HG02840 (cell line): ENCODE measurements around the gene SLX4IP.

Experiments
- ATAC-seq: cut with Tn5 transposase; IDR thresholded peaks from one replicate; pipeline ENCODE4 v1.9.1; 2021; ENCODE audit warnings: mild to moderate bottlenecking, moderate library complexity, moderate number of reproducible peaks; ENCODE audit not compliant: unreplicated experiment, low FRiP score

SLX4IP gene

DNA sequence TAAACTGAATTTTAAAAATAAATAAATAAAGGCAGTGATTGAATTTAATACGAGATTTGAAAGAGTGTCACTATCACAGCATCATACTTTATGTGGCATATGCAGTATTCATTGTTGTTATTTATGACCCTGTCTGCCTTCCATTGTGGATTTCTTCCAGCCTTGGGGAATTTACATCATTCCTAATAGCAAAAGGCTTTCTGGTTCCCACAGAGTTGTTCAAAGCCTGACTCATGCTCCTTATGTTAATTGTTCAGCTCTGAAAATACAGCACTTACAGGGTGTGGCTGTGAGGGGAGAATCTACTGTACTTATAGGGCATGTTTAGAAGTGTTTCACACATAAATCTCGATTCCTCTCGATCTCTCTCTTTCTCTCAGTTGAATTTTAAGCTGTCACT is 184.3 kb downstream of the SLX4IP start:
- no peak for ATAC-seq

DNA sequence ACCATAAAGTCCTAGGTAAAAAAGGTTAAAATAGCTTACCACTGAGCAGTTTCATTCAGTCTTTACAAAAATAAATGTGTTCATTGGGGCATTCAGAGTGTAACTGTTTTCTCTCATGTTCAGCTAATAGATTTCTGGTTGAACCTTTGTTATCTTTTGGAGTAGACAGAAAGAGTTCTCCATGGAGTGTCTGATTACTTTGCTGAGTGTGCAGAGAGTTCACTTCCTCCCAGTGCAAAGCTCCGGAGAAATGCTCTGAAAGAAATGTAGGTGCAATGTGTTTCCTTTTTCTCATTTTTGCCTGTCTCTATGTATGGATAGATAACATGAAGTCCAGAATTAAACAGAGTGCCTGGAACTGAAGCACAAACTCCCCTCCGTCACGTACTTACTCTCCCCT is 186.0 kb downstream of the SLX4IP start:
- no peak for ATAC-seq

DNA sequence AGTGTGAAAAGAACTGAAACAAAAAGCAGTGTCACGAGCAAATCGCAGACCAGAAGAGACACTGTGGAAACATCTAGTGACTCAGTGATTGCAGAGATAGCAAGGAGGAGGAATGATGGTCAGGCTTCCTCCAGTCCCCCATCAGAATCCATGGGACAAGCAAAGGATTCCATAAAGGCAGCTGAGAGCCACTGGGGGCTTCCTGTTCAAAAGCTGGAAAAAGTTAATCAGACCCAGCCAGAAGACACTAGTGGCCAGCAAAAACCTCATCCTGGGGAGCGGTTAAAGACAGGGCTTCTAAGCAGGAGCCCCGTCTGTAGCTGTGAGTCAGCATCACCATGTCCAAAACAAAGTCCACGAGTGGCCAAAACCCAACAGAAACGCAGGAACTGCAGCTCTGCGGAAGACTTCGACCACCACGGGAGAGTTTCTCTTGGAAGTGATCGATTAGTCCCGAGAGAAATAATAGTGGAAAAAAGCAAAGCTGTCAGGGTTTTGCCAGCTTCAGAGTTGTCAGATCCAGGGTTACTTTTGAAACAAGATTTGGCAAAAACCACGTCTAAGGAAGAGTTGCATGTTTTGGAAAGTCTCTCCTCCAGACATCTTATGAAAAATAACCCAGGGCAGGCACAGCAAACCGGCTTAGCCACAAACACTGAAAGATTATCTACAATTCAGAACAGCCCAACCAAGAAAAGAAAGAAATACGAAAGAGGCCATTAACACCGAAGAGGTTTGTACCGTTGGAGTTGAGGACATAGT is 187.7 kb downstream of the SLX4IP start:
- ATAC-seq: no peak

DNA sequence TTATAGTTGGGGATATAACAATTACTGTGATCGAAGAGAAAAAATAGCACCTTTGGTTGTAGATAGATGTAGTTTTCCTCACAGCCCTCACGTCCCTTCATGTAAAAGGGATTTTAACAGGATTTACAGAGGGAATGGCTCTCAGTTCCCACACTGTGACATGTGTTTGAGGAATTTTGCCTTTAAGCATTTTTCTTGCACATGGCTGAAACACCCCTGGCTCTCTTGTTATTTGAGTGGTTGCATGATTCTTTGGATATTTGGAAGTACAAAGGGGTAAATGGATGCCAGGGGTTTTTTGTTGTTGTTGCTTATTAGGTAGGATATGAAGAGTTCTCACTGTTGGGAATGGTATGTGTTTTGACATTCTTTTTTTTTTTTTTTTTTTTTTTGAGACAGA is 190.5 kb downstream of the SLX4IP start:
- ATAC-seq: no peak

DNA sequence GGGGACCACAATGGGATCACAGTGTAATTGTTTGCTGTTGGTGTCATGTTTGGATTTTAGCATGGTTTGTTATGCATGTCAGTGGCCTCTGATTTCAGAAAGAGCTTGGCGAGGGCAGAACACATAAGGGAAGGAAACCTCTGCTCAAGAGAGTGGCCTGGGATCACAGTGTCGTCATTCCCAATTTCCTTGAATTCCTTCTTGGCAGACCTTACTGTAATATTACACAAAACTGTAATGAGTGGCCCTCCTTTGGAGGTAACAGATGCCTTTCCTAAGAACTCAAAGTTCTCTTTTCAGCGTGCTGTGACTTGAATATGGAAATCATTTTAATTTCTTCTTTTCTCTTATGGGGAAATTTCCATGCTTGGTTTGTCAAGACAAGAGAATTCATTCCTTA is 191.8 kb downstream of the SLX4IP start:
- no peak for ATAC-seq

DNA sequence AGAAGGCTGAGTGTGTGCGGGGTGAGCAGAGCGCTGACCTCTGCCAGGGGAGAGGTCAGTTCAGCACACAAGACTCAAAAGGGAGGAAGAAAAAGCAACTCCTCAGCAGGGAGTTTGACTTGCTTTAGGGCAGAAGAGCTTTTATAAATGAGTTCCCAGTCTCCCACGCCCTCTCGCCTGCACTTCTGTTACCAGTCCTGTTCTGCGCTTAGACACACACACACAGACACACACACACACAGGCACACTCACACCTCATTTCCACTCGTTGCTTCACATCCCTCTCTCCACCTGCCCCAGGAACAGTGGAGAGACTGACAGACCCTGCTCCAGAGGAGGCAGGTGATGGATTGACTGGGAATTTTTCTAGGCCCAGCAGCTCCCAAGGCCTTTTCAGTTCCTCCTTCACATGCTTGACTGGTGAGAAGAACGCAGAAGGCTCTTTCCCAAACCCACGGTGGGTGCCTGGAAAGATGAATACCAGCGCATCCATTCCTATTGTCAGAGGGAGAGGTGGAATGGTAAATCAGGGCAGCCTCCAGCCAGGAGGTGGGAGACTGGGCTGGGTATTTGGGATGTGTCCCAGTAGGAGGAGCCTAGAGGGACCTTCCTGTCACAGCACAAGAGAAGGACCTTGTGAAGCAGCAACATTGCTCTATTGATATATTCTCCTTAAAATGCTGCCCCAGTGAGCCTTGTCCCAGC is 195.0 kb downstream of the SLX4IP start:
- no peak for ATAC-seq

DNA sequence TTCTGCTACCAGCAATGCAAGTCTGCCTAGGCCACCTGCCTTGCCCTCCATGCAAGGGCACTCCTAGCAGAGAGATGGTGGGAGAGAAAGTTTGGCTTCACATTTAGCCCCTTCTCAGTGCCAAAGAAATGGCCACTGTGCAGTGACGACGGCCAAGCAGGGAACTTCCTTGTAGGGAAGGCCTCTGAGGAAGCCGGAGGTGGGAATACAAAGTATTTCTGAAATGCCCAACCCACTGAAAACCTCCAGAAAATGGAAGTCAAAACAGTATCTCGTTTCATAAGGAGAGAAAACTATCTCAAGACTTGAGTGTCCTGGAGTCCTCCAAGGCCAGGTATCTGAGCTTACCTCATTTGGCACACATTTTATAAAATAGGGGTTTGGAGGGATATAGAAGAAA is 196.0 kb downstream of the SLX4IP start:
- no peak for ATAC-seq

DNA sequence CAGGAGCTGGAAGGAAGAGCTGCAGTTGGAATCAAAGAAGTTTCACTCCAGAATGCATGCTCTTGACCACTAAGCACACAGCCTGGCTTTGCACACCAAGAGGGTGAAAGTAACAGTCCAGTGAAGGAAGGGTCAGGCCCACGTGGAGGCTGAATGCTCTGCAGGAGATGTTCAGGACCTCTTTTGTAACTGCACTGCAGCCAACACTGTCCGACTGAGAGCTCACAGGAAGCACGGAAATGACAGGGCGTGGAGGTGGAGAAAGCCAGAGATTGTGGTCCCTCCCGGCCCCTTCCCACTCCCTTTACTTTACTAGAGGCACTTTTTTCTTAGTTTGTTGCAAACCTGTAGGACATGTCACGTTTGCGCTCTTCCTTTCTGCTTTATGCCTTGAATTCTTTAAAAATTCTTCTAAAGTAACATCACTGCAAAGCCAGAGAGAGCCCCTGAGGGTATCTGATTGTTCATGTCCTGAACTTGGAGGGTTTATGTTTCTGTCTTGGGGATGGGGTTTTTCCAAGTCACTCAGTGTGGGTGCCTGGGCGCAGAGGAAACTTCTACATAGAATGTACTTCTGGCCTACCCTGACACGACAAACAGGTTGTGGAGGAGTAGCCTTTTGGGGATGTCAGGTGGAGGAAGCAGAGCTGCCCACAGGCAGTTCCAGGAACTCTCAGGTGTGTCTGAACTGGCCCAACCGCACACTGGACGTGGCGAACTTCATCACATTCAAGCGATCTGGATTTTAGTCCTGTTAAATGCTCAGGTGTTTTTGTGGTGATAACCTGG is 197.8 kb downstream of the SLX4IP start:
- ATAC-seq: no peak

DNA sequence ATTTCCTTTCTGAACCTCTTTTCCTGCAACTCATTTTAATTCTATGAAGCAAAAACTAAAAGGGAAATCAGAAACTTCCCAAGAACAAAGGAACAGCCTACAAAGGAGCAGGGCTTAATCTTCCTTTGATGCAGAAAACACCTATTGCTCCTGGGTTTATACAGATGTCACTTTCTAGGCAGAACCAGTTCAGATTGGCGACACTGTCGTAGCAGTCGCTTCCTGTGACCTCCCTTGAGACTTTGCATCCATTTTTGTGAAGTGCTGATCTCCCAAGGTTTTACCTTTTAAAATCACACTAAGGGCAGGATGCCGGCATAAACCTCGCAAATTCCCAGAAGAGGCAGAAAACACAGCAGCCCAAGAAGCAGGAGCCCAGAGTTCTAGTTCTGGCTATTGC is 198.6 kb downstream of the SLX4IP start:
- no peak for ATAC-seq

DNA sequence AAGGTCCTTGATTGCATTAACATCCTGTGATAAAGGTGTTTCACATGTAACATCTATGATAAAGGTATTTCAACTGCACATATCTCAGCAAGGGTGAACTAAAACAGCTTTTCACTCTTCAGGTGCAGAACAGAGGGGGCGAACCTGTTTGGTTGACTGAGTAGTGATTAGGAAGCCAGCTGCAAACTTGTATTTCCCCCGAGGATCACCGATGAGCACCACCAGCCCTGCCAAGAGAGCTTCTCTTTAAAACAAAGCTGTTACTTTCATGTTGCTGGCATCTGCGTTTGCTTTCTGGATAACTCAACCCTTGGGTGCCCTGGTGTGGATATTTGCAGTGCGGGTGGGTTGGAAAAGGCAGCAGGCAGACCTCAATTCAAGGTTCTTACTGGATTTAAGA is 199.1 kb downstream of the SLX4IP start:
- ATAC-seq: no peak

DNA sequence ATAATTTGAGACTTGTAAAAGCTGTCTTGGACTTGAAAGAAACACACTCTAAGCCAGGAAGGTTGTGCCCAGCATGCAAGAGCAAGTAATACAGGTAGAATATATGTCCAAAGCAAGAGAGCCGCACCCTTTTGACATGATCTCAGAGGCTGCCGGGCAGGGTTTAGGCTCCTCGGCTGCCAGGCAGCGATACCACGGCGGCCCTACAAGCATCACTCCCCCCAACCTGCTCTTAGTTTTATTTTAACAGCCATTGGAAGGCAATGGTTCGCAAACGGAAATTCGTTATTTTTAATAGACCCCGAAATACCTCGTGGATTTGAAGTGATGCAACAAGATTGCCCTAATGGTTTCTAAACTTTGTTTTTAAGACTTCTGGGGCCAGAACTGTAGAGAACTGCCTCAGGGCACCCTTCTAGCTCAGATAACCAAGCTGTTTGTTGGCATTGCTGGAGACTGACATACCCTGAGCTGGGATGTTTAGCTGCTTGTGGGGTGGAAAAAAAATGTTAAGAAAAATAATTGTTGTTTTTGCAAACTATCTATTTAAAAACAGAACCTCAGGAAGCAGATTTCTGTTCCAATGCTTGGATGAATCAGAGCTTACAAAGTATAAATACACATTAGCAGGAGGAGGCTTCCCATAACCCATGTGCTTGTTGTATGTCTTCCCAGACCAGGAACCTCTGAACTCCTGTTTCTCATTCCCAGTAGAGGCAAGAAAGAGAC is 199.7 kb downstream of the SLX4IP start:
- no peak for ATAC-seq

DNA sequence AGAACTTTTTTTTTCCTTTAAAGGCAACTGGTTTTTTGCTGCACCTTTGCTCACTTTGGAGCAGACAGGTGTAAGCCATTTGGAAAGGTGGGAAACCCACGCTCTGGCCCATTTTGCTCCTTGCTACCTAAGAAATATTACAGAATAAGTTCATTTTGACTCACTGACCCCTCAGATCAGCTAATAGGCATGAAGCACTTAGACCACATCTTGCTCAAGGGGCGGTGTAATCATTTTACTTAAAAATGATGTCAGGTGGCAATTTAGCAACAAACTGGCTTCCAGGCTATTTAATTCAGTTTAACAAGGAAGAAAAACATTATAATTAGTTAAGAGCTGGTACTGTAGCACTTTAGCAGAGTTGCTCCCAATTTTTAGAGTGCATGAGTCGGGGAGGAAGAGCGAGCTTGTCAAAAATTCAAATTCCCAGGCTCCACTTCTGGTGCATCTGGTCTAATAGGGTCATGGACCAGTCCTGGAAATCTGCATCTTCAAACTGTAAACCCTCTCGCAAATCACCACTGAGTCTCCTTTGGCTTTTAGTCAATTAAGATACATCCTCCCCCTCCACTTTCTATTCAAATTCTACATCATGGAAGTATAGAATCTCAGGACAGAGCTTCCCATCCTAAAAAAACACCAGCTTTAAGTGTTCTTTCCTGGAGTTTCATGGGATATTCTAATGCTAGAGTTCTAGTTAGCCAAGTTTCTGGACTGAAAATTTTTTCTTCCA is 200.5 kb downstream of the SLX4IP start:
- no peak for ATAC-seq

DNA sequence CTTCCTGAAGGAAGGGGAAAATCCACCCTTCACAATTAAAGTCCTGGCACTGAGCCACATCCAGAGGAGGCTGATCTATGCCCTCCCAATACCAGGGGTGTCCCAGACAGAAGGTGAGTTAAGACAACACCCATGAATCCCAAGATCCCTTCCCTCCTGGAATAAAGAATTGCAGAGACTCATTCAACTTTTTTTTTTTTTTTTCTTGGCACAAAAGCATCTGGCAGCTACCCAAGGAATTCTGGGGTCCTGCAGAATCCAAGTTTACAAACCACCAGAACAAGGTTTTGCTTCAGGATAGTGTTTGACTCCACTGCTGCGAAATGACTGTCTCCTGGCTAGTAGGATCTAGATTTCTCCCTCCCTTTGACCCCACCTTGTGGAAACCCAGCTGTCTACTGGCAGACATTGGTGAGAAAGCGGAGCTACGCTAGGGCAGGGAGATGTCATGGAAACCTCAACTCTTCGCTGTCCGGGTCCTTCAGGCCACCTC is 201.3 kb downstream of the SLX4IP start:
- no peak for ATAC-seq

DNA sequence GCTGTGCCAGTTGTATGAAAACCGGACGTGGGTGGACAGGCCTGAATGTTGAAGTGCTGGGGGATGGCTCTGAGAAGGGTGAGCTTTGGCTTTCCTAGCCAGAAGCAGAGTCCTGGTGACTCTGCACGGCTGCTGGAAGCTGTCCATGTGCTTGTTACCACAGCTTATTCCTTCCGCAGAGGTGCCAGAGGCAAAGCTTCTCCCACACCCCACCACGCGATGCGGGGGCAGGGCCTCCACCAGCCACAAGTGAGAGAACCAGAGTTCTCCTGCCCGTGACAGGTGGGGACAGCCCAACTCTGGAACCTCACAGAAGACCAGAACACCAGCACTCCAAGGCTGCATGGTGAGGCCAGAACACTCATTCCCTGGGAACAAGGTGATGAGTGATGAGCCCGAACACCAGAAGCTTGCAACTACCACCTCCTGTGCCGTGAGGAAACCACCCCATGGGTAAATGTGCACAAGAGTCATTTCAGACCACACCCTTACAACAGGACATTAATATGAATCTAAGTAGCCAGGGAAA is 202.0 kb downstream of the SLX4IP start:
- no peak for ATAC-seq

DNA sequence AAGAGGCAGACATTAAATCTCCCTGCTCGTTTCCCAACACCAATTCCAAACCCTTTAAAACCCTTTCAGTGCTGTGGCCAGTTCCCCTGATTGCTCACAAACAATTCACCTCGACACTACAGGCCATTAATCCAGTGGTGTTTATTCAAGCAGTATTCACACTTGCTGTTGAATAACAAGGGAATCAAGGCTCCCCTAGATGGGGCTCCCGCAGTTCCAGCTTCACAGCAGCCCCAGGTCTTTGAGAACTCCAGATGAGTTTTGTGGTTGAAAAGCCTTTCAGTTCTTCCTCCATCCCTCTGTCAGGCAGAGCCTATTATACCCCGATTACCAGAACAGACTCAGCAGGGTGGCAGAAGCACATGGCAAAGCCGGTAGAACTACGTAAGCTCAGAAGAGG is 202.5 kb downstream of the SLX4IP start:
- ATAC-seq: no peak

DNA sequence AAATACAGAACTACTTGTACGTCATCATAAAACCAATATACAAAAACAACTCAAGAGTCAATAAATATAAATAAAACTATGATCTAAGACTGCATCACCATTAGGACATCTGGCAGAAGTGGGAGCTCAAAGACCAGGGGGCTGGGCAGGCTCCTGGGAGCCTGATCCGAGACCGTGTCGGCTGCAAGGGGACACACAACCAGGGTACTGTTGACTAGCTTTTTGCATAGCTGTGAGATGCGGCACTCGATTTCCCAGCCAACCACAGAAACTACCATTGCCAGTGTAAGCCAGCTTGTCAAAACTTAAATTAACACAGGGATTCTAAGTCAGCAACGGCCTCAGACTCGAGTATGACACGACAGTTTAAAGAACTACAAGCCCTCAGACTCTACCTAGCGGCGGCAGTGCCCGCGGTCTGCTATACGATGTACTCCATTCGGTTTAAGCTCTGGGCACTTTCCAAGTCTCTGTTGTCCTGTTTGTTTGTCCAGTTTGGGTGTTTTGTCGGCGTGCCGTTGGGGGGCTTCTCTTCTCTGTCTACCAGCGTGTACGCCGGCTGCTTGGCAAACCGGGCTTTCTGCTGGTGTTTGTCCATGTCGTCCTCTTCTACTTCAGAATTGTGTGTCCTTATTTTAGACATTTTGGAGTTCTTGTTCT is 204.1 kb downstream of the SLX4IP start:
- no peak for ATAC-seq

DNA sequence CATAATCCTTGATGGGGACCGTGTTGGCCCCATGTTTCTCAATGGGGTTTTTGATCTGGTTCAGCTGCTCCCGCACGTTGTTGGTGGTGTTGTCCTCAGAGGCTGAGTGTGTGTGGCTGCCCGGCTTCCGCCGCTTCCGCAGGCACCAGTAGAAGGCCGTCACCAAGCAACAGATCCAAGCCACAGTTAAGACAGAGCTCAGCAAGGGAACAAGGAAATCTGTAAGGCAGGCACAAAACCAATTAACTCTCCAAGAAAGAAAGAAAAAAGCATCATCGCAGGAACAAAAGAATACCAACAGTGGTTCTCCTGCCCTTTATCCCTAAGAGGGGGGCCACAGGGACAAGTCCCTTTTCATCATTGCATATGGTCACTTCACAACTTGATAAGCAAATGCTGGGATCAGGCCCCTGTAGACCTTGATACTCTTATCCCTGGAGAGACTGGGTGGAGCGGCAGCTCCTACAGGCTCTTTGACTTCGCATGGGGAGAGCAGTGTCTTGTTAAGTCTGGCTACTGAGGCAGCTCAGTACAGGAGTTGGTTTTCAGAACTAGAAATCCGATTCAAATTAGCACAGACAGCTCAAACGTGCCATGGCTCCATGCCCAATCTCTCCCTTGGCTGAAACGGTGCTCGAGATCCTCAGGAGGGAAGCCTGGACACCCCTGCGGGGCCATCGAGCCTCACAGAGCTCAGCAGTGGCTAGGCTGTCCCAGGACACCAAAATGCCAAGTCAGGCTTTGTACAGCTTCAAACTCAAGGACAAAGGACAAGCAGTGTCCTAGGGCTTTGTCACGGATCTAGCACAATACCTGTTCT is 204.8 kb downstream of the SLX4IP start:
- no peak for ATAC-seq

DNA sequence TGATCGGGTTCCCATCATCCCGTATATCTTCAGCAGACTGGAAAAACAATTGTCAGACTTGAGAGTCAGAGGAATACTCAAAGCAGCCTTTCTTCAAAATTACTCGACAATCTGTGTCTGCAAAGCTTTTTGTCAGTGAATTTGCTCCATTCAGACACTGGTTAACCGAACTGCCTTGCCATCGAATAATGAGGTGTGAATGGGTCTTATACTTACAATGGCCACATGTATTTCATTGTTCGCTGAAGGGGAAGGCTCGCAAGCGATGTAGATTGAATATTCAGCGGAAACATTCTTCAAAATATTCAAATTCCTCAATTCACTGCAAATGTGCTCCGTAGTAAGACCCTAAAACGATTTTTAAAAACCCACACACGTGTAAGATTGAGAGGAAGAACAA is 205.8 kb downstream of the SLX4IP start:
- ATAC-seq: no peak
